ENCODE results near the gene ZNF579. TPM values are rescaled to one million over a fixed set of nuclear protein-coding genes. Genes with fewer than 3 reads are reported as not detected.

Gene ZNF579
- total RNA-seq, 1 donor from 2014 or later, result 58.0 TPM

GRCh38 chr19:55567708-55568328, 12.8 kb downstream of the ZNF579 start:
- Histone ChIP-seq H3K4me2 (ENCODE audit: low read length) (no peak overlapping the region), H3K79me2 (ENCODE audit: insufficient read depth, low read length) (no peaks in the 10 kb centered on the region), H3K4me3 (ENCODE audit: insufficient read depth, low read depth, low read length) (no peak overlapping the region), H3K9ac (ENCODE audit: low read length) (no peak overlapping the region), H2AFZ (ENCODE audit: low read depth, low read length) (no peak overlapping the region), H4K20me1 (ENCODE audit: insufficient read depth, low read length) (no peaks in the 10 kb centered on the region), H3K4me1 (ENCODE audit: insufficient read depth, low read length) (no peaks in the 10 kb centered on the region), H3K27ac (ENCODE audit: low read depth, low read length) (no peak overlapping the region), H3K27me3 (ENCODE audit: insufficient read depth, low read length) (no peaks in the 10 kb centered on the region), H3K9me3 (ENCODE audit: insufficient read depth, low read depth, low read length) (no peaks in the 10 kb centered on the region), H3K36me3 (ENCODE audit: insufficient read depth, low read length) (no peaks in the 10 kb centered on the region)
- no peak for TF ChIP-seq CTCF (IDR thresholded peaks at IDR 0.05; ENCODE audit: insufficient read depth, low read depth, low read length)
- TF ChIP-seq EZH2 (IDR thresholded peaks at IDR 0.05; ENCODE audit: insufficient read depth, low read length), result no peak
- Mint-ChIP-seq H3K36me3 (ENCODE audit: low read depth, unreplicated experiment) (no peaks in the 10 kb centered on the region), H3K27me3 (ENCODE audit: low read depth, unreplicated experiment) (peaks cover 9% of the 10 kb centered on the region), H3K27ac (ENCODE audit: unreplicated experiment) (no peak overlapping the region), H3K4me1 (ENCODE audit: low read depth, unreplicated experiment) (no peaks in the 10 kb centered on the region), H3K4me3 (ENCODE audit: unreplicated experiment) (no peak overlapping the region), H3K9me3 (ENCODE audit: unreplicated experiment) (peaks cover 9% of the 10 kb centered on the region)
- DNase-seq (ENCODE audit: low read depth) (no peak), FAIRE-seq (no peak)

GRCh38 chr19:55566823-55567222, 13.8 kb downstream of the ZNF579 start:
- Mint-ChIP-seq H3K27me3 (ENCODE audit: low read depth, unreplicated experiment) (peaks cover 9% of the 10 kb centered on the region), H3K4me3 (ENCODE audit: unreplicated experiment) (no peak overlapping the region), H3K4me1 (ENCODE audit: low read depth, unreplicated experiment) (no peaks in the 10 kb centered on the region), H3K9me3 (ENCODE audit: unreplicated experiment) (peaks cover 9% of the 10 kb centered on the region), H3K36me3 (ENCODE audit: low read depth, unreplicated experiment) (no peaks in the 10 kb centered on the region), H3K27ac (ENCODE audit: unreplicated experiment) (no peak overlapping the region)
- no peak overlapping the region for H2AFZ ChIP-seq (ENCODE audit: low read depth, low read length)
- DNase-seq (ENCODE audit: low read depth) (no peak), FAIRE-seq (no peak)
- TF ChIP-seq CTCF (IDR thresholded peaks at IDR 0.05; ENCODE audit: insufficient read depth, low read depth, low read length), result no peak
- no peak for TF ChIP-seq EZH2 (IDR thresholded peaks at IDR 0.05; ENCODE audit: insufficient read depth, low read length)
- H3K36me3 ChIP-seq (ENCODE audit: insufficient read depth, low read length), result no peaks in the 10 kb centered on the region
- no peaks in the 10 kb centered on the region for H3K79me2 ChIP-seq (ENCODE audit: insufficient read depth, low read length)
- no peaks in the 10 kb centered on the region for H3K27me3 ChIP-seq (ENCODE audit: insufficient read depth, low read length)
- no peak overlapping the region for H3K27ac ChIP-seq (ENCODE audit: low read depth, low read length)
- H3K9me3 ChIP-seq (ENCODE audit: insufficient read depth, low read depth, low read length), result no peaks in the 10 kb centered on the region
- H4K20me1 ChIP-seq (ENCODE audit: insufficient read depth, low read length), result no peaks in the 10 kb centered on the region
- H3K4me1 ChIP-seq (ENCODE audit: insufficient read depth, low read length), result no peaks in the 10 kb centered on the region
- H3K4me2 ChIP-seq (ENCODE audit: low read length), result no peak overlapping the region
- no peak overlapping the region for H3K4me3 ChIP-seq (ENCODE audit: insufficient read depth, low read depth, low read length)
- H3K9ac ChIP-seq (ENCODE audit: low read length), result no peak overlapping the region

GRCh38 chr19:55563261-55563690, 17.4 kb downstream of the ZNF579 start:
- H3K9ac ChIP-seq (ENCODE audit: low read length), result peak overlapping the region; percentile 18
- Mint-ChIP-seq H3K36me3 (ENCODE audit: low read depth, unreplicated experiment) (no peaks in the 10 kb centered on the region), H3K9me3 (ENCODE audit: unreplicated experiment) (peaks cover 2% of the 10 kb centered on the region), H3K27ac (ENCODE audit: unreplicated experiment) (no peak overlapping the region), H3K27me3 (ENCODE audit: low read depth, unreplicated experiment) (peaks cover 17% of the 10 kb centered on the region), H3K4me1 (ENCODE audit: low read depth, unreplicated experiment) (no peaks in the 10 kb centered on the region), H3K4me3 (ENCODE audit: unreplicated experiment) (no peak overlapping the region)
- H3K36me3 ChIP-seq (ENCODE audit: insufficient read depth, low read length), result no peaks in the 10 kb centered on the region
- TF ChIP-seq EZH2 (IDR thresholded peaks at IDR 0.05; ENCODE audit: insufficient read depth, low read length) (no peak), CTCF (IDR thresholded peaks at IDR 0.05; ENCODE audit: insufficient read depth, low read depth, low read length) (no peak)
- peak overlapping the region; percentile 60 for H2AFZ ChIP-seq (ENCODE audit: low read depth, low read length)
- H3K4me1 ChIP-seq (ENCODE audit: insufficient read depth, low read length), result no peaks in the 10 kb centered on the region
- H3K27me3 ChIP-seq (ENCODE audit: insufficient read depth, low read length), result no peaks in the 10 kb centered on the region
- no peaks in the 10 kb centered on the region for H4K20me1 ChIP-seq (ENCODE audit: insufficient read depth, low read length)
- H3K79me2 ChIP-seq (ENCODE audit: insufficient read depth, low read length), result no peaks in the 10 kb centered on the region
- H3K4me3 ChIP-seq (ENCODE audit: insufficient read depth, low read depth, low read length), result no peak overlapping the region
- DNase-seq (ENCODE audit: low read depth) (peak; percentile 20), FAIRE-seq (no peak)
- no peak overlapping the region for H3K27ac ChIP-seq (ENCODE audit: low read depth, low read length)
- H3K9me3 ChIP-seq (ENCODE audit: insufficient read depth, low read depth, low read length), result no peaks in the 10 kb centered on the region
- H3K4me2 ChIP-seq (ENCODE audit: low read length), result no peak overlapping the region

All from astrocyte (in vitro differentiated cells and primary cell).